ENCODE measurements around the gene SFPQ.

Gene SFPQ

GRCh38 chr1:35184495-35185199, 8.3 kb downstream of the SFPQ start:
- Histone ChIP-seq H3K36me3 (ENCODE audit: control insufficient read depth, insufficient read depth, low read length) (peaks cover 9% of the 10 kb centered on the region), H3K27me3 (ENCODE audit: control insufficient read depth, insufficient read depth, low read length) (no peaks in the 10 kb centered on the region), H3K4me1 (ENCODE audit: control insufficient read depth, insufficient read depth, low read length) (no peaks in the 10 kb centered on the region), H3K4me3 (ENCODE audit: low read length) (no peak overlapping the region), H3K9me3 (ENCODE audit: control insufficient read depth, low read length) (no peaks in the 10 kb centered on the region), H3K9ac (ENCODE audit: low read length) (no peak overlapping the region)

GRCh38 chr1:35181790-35182455, 11.0 kb downstream of the SFPQ start:
- Histone ChIP-seq H3K27me3 (ENCODE audit: control insufficient read depth, insufficient read depth, low read length) (no peaks in the 10 kb centered on the region), H3K4me3 (ENCODE audit: low read length) (no peak overlapping the region), H3K4me1 (ENCODE audit: control insufficient read depth, insufficient read depth, low read length) (no peaks in the 10 kb centered on the region), H3K9ac (ENCODE audit: low read length) (no peak overlapping the region), H3K9me3 (ENCODE audit: control insufficient read depth, low read length) (no peaks in the 10 kb centered on the region), H3K36me3 (ENCODE audit: control insufficient read depth, insufficient read depth, low read length) (peaks cover 9% of the 10 kb centered on the region)

GRCh38 chr1:35180776-35181374, 12.1 kb downstream of the SFPQ start:
- no peak overlapping the region for H3K9ac ChIP-seq (ENCODE audit: low read length)
- no peak overlapping the region for H3K4me3 ChIP-seq (ENCODE audit: low read length)
- H3K27me3 ChIP-seq (ENCODE audit: control insufficient read depth, insufficient read depth, low read length): no peaks in the 10 kb centered on the region
- peaks cover 9% of the 10 kb centered on the region for H3K36me3 ChIP-seq (ENCODE audit: control insufficient read depth, insufficient read depth, low read length)
- H3K9me3 ChIP-seq (ENCODE audit: control insufficient read depth, low read length): no peaks in the 10 kb centered on the region
- no peaks in the 10 kb centered on the region for H3K4me1 ChIP-seq (ENCODE audit: control insufficient read depth, insufficient read depth, low read length)

GRCh38 chr1:35179908-35180307, 13.0 kb downstream of the SFPQ start:
- Histone ChIP-seq H3K36me3 (ENCODE audit: control insufficient read depth, insufficient read depth, low read length) (peaks cover 9% of the 10 kb centered on the region), H3K27me3 (ENCODE audit: control insufficient read depth, insufficient read depth, low read length) (no peaks in the 10 kb centered on the region), H3K9me3 (ENCODE audit: control insufficient read depth, low read length) (no peaks in the 10 kb centered on the region), H3K4me1 (ENCODE audit: control insufficient read depth, insufficient read depth, low read length) (no peaks in the 10 kb centered on the region), H3K4me3 (ENCODE audit: low read length) (no peak overlapping the region), H3K9ac (ENCODE audit: low read length) (no peak overlapping the region)

- Histone ChIP-seq H3K9ac (ENCODE audit: low read length) (no peak overlapping the region), H3K4me1 (ENCODE audit: control insufficient read depth, insufficient read depth, low read length) (no peaks in the 10 kb centered on the region)
Measured at GRCh38 chr1:35178874-35179380, 14.0 kb downstream of the SFPQ start.

GRCh38 chr1:35178295-35178695, 14.7 kb downstream of the SFPQ start:
- peaks cover 4% of the 10 kb centered on the region for H3K4me1 ChIP-seq (ENCODE audit: control insufficient read depth, insufficient read depth, low read length)
- H3K9me3 ChIP-seq (ENCODE audit: control insufficient read depth, low read length): no peaks in the 10 kb centered on the region
- H3K9ac ChIP-seq (ENCODE audit: low read length): no peak overlapping the region
- H3K36me3 ChIP-seq (ENCODE audit: control insufficient read depth, insufficient read depth, low read length): peaks cover 9% of the 10 kb centered on the region
- no peaks in the 10 kb centered on the region for H3K27me3 ChIP-seq (ENCODE audit: control insufficient read depth, insufficient read depth, low read length)
- H3K4me3 ChIP-seq (ENCODE audit: low read length): no peak overlapping the region

More at GRCh38 chr1:35178874-35179380, 14.0 kb downstream of the SFPQ start:
- Histone ChIP-seq H3K4me3 (ENCODE audit: low read length) (no peak overlapping the region), H3K36me3 (ENCODE audit: control insufficient read depth, insufficient read depth, low read length) (peaks cover 9% of the 10 kb centered on the region), H3K27me3 (ENCODE audit: control insufficient read depth, insufficient read depth, low read length) (no peaks in the 10 kb centered on the region), H3K9me3 (ENCODE audit: control insufficient read depth, low read length) (no peaks in the 10 kb centered on the region)

DNA sequence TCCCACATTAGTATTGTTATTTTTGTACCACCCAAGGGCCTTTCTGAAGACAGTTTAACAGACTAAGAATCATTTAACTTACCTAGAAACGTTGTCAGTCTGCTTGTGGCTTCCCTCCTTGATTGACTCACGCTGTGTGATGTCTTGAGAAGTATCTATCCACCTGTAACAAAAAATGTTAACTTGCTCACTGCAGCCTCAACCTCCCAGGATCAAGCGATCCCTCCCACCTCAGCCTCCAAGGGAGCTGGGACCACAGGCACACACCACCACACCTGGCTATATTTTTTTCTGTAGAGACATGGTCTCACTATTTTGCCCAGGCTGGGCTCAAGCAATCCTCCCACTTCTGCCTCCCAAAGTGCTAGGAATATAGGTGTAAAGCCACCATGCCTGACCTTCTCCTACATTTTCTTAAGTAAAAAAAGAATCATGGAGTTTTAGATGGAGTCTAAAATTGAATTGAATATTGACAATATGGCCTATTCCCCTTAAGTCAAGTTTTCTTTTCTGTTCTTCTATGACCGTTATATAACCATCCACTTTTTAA, 15.6 kb downstream of the SFPQ start:
- Histone ChIP-seq H3K4me1 (ENCODE audit: control insufficient read depth, insufficient read depth, low read length) (peaks cover 5% of the 10 kb centered on the region), H3K36me3 (ENCODE audit: control insufficient read depth, insufficient read depth, low read length) (peaks cover 3% of the 10 kb centered on the region), H3K4me3 (ENCODE audit: low read length) (no peak overlapping the region), H3K9ac (ENCODE audit: low read length) (no peak overlapping the region), H3K9me3 (ENCODE audit: control insufficient read depth, low read length) (no peaks in the 10 kb centered on the region), H3K27me3 (ENCODE audit: control insufficient read depth, insufficient read depth, low read length) (no peaks in the 10 kb centered on the region)

DNA sequence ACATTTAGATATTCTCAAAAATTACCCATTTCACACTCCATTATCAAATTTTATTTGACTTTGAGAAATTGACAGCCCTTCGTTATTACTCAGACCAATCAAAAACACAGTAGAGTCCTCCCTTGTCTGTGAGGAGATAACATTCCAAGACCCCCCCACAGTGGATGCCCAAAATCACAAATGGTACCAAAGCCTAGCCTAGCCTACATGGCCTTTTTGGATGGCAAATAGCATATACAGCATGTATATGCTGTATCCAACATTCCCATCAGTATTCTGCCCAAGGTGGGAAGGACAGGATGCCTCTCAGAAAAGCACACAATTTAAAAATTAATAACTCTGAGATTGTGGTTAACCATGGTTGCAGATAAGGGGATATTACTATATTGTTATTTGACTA, 17.3 kb downstream of the SFPQ start:
- H3K36me3 ChIP-seq (ENCODE audit: control insufficient read depth, insufficient read depth, low read length): no peaks in the 10 kb centered on the region
- H3K27me3 ChIP-seq (ENCODE audit: control insufficient read depth, insufficient read depth, low read length): no peaks in the 10 kb centered on the region

GRCh38 chr1:35175098-35175576, 17.8 kb downstream of the SFPQ start:
- no peak overlapping the region for H3K4me3 ChIP-seq (ENCODE audit: low read length)
- H3K36me3 ChIP-seq (ENCODE audit: control insufficient read depth, insufficient read depth, low read length): no peaks in the 10 kb centered on the region
- no peak overlapping the region for H3K9ac ChIP-seq (ENCODE audit: low read length)
- H3K27me3 ChIP-seq (ENCODE audit: control insufficient read depth, insufficient read depth, low read length): no peaks in the 10 kb centered on the region
- H3K9me3 ChIP-seq (ENCODE audit: control insufficient read depth, low read length): no peaks in the 10 kb centered on the region
- peaks cover 5% of the 10 kb centered on the region for H3K4me1 ChIP-seq (ENCODE audit: control insufficient read depth, insufficient read depth, low read length)

More for the DNA sequence above, 17.3 kb downstream of the SFPQ start:
- Histone ChIP-seq H3K4me3 (ENCODE audit: low read length) (no peak overlapping the region), H3K4me1 (ENCODE audit: control insufficient read depth, insufficient read depth, low read length) (peaks cover 5% of the 10 kb centered on the region), H3K9me3 (ENCODE audit: control insufficient read depth, low read length) (no peaks in the 10 kb centered on the region), H3K9ac (ENCODE audit: low read length) (no peak overlapping the region)

DNA sequence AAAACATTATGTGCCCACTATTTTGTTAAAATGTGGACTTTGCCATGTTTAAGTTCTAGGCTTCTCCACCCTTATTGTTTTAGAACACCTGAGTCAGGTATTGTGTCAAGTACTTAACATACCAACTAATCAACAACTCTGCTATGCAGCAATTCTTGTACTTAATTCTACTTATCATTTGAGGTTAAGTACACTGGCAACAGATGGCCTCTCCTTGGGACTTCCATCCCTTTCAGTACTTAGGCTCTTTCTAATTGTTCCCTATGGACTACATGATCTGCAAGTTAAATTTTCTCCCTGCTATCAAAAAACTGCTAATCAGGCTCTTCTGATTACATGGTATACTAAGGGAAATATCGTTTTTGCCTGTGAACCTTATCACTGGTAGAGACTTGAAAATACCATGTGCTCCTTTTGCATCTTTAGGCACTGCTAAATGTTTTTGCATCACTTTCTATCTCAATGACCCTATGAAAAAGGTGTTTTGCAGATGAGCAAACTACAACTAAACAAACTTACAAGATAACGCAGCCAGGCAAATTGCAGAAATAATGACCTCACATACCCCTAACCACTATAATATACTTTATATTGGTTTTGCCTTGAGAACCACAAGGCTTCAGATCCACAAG, 18.9 kb downstream of the SFPQ start:
- H3K4me1 ChIP-seq (ENCODE audit: control insufficient read depth, insufficient read depth, low read length): peaks cover 5% of the 10 kb centered on the region
- H3K27me3 ChIP-seq (ENCODE audit: control insufficient read depth, insufficient read depth, low read length): no peaks in the 10 kb centered on the region
- no peaks in the 10 kb centered on the region for H3K9me3 ChIP-seq (ENCODE audit: control insufficient read depth, low read length)
- no peak overlapping the region for H3K4me3 ChIP-seq (ENCODE audit: low read length)
- no peaks in the 10 kb centered on the region for H3K36me3 ChIP-seq (ENCODE audit: control insufficient read depth, insufficient read depth, low read length)
- no peak overlapping the region for H3K9ac ChIP-seq (ENCODE audit: low read length)

- no peak overlapping the region for H3K4me3 ChIP-seq (ENCODE audit: low read length)
- H3K4me1 ChIP-seq (ENCODE audit: control insufficient read depth, insufficient read depth, low read length): peaks cover 5% of the 10 kb centered on the region
- H3K9me3 ChIP-seq (ENCODE audit: control insufficient read depth, low read length): no peaks in the 10 kb centered on the region
- no peaks in the 10 kb centered on the region for H3K27me3 ChIP-seq (ENCODE audit: control insufficient read depth, insufficient read depth, low read length)
- H3K9ac ChIP-seq (ENCODE audit: low read length): no peak overlapping the region
- no peaks in the 10 kb centered on the region for H3K36me3 ChIP-seq (ENCODE audit: control insufficient read depth, insufficient read depth, low read length)
Measured at GRCh38 chr1:35173491-35173890, 19.5 kb downstream of the SFPQ start.

Data from mucosa of stomach (tissue), 1 donor.